Transverse colon (tissue), 3 donors: Measurements from ENCODE around the gene PTPDC1.

Experiments
- CTCF ChIP-seq, 5 experiments: fragments of 200-600 bp in 3 of 5; fragments of 450-650 bp in 2 of 5; sonication (generic) in 3 of 5; IDR thresholded peaks; 1 replicate in 2 of 5; 2 replicates in 3 of 5; pipeline ENCODE4 v1.5.1; 2016 to 2017; ENCODE audit warnings: antibody characterized with exemption in 5 of 5, inconsistent platforms in 3 of 5, mild to moderate bottlenecking in 2 of 5, moderate library complexity in 1 of 5
- POLR2A ChIP-seq: fragments of 450-650 bp; IDR thresholded peaks from one replicate; pipeline ENCODE4 v1.6.1; 2016; ENCODE audit warnings: antibody characterized with exemption, mild to moderate bottlenecking, moderate library complexity

GRCh38 chr9:94134629-94135028, 50.4 kb downstream of the PTPDC1 start:
- TF ChIP-seq CTCF (IDR thresholded peaks at IDR 0.05) (no peak), POLR2A (no peak)
